ENCODE results near the gene STX16. TPM values are rescaled to one million over a fixed set of nuclear protein-coding genes. Genes with fewer than 3 reads are reported as not detected.

The STX16 gene
- total and polyA plus RNA-seq, 8 donors = 50.4 to 105 (median 95.0) TPM

GRCh38 chr20:58605292-58606065 is 45.6 kb upstream of the STX16 start:
- H3K9me3 ChIP-seq = no peaks in the 10 kb centered on the region
- H3K4me3 ChIP-seq = no peak overlapping the region
- no peak for ATAC-seq
- H3K4me1 ChIP-seq = no peaks in the 10 kb centered on the region
- no peak for TF ChIP-seq CTCF (IDR thresholded peaks at IDR 0.05)
- intact Hi-C loops (cut with DNase I) = no loop called here
- H3K27ac ChIP-seq = no peak overlapping the region
- peaks cover 0 to 4% of the 10 kb centered on the region in 2 donors for H3K27me3 ChIP-seq
- no peak for DNase-seq
- no peaks in the 10 kb centered on the region for H3K36me3 ChIP-seq

GRCh38 chr20:58606184-58606583 is 44.9 kb upstream of the STX16 start:
- Histone ChIP-seq H3K27ac (no peak overlapping the region), H3K4me3 (no peak overlapping the region), H3K4me1 (no peaks in the 10 kb centered on the region), H3K36me3 (no peaks in the 10 kb centered on the region), H3K27me3 (peaks cover 0 to 4% of the 10 kb centered on the region in 2 donors), H3K9me3 (no peaks in the 10 kb centered on the region)
- no peak for ATAC-seq
- TF ChIP-seq CTCF (IDR thresholded peaks at IDR 0.05) = no peak
- DNase-seq = no peak
- intact Hi-C loops (cut with DNase I) = no loop called here

DNA sequence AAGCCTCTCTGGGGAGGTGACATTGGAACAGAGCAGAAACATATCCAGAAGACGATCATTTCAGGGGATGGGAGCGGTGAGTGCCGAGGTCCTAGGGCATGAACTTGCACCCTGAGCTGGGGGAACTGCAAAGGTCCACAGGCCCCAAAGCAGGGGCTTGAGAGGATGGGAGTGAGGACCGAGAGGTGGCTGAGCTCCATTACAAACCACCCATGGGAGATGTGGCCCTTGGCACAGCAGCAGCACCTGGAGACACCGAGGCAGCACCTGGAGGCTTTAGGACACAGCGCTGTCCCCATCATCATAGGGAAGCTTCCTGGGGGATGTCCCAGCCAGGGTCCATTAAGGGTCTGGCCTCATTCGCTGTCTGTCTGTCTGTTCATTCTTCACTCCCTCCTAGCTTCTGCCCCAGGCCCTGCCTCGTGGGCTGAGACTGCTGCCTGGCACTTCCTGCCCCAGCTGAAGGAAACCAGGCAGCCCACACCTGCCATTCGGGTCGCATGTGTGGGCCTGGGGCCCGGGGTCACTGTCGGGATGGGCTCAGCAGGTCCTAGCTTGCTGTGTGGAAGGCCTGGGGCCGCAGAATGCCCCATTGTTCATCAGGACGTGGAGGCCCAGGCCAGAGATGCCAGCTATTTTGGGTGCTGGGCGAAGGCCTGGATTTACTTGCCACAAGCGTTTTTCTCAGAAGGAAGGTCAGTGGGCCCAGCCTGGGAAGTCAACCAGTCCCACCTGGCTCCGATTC is 42.8 kb upstream of the STX16 start:
- H3K4me1 ChIP-seq = no peaks in the 10 kb centered on the region
- H3K4me3 ChIP-seq = no peak overlapping the region
- intact Hi-C loops (cut with DNase I) = no loop called here
- DNase-seq = no peak
- no peak for TF ChIP-seq CTCF (IDR thresholded peaks at IDR 0.05)
- no peak overlapping the region for H3K27ac ChIP-seq
- no peaks in the 10 kb centered on the region for H3K36me3 ChIP-seq
- no peak for ATAC-seq
- H3K27me3 ChIP-seq = peaks cover 0 to 4% of the 10 kb centered on the region in 2 donors
- no peaks in the 10 kb centered on the region for H3K9me3 ChIP-seq

DNA sequence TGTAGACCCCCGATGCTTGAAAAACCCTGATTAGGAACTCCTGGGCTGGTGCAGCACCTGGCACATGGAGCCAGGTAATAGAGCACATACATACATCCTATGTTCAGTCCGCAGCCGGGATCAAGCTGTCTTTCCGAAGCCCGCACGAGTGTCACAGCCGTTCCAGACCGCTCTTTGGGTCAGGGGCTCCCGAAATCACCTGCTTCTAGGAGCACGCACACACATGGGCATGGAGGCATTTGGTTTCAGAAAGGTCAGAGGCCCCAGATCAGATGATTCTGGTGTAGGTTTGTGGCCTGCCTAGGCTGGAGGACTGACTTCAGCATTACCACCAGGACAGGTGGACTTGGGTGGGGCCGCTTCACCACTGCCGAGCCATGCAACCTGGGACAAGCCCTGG is 42.1 kb upstream of the STX16 start:
- Histone ChIP-seq H3K27me3 (peaks cover 0 to 4% of the 10 kb centered on the region in 2 donors), H3K36me3 (no peaks in the 10 kb centered on the region), H3K4me1 (no peaks in the 10 kb centered on the region), H3K9me3 (no peaks in the 10 kb centered on the region), H3K4me3 (no peak overlapping the region), H3K27ac (no peak overlapping the region)
- no peak for DNase-seq
- ATAC-seq = no peak
- intact Hi-C loops (cut with DNase I) = no loop called here
- no peak for TF ChIP-seq CTCF (IDR thresholded peaks at IDR 0.05)

DNA sequence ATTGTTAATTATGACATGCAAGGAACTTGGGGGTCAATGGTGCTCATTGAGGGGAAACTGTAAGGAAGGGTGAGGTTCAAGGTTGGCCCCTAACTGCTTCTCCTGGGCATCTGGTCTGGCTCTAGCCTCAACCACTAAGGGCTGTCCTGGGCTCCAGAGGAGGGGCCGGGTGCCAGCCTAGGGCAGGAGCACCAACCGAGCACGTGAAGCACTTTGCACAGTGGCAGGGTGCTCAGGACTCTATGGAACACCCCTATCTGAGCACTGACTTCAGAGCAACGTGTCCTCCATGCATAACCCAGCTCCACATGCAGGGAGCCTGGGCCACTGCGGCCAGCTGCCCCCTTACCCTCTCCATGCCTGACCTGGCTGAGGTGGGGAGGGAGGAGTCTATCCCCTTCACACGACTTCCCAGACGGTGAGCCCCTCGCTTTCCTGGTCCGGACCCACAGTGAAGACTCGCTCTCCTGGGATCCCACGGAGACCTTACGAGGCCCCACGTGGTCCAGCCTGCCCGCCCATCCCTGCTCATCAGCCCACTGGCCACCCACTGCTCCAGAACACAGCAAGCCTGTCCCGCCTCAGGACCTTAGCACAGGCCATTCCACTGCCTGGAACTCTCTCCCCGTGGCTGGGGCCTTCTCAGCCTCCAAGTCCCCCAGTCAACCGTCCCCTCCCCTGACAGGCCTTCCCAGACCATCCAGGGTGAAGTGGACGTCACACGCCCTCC is 40.8 kb upstream of the STX16 start:
- H3K36me3 ChIP-seq = no peaks in the 10 kb centered on the region
- intact Hi-C loops (cut with DNase I) = no loop called here

More for the DNA sequence above, 40.8 kb upstream of the STX16 start:
- Histone ChIP-seq H3K4me3 (no peak overlapping the region), H3K27me3 (peaks cover 0 to 5% of the 10 kb centered on the region in 2 donors), H3K9me3 (no peaks in the 10 kb centered on the region), H3K4me1 (no peaks in the 10 kb centered on the region), H3K27ac (no peak overlapping the region)
- ATAC-seq (no peak), DNase-seq (no peak)
- TF ChIP-seq CTCF (IDR thresholded peaks at IDR 0.05) = no peak
